PC-3 (cell line): ENCODE measurements around the gene NKTR.

Experiments used
- EZH2 ChIP-seq: fragments of 300-600 bp; sonication (generic); IDR thresholded peaks from one replicate; pipeline ENCODE4 v1.6.1; 2017; ENCODE audit warnings: antibody characterized with exemption, mild to moderate bottlenecking, low read length; ENCODE audit not compliant: unreplicated experiment
- EZH2phosphoT487 ChIP-seq: fragments of 300-600 bp; sonication (generic); IDR thresholded peaks from 2 replicates; pipeline ENCODE4 v1.6.1; 2018; ENCODE audit warnings: mild to moderate bottlenecking, antibody characterized with exemption, low read length, borderline replicate concordance
- TF ChIP-seq, protein P1 (sequence below): fragments of 300-600 bp; sonication (generic); conservative IDR thresholded peaks from 2 replicates; pipeline ENCODE4 v1.5.1; 2017; ENCODE audit warnings: antibody characterized with exemption, low read depth, mild to moderate bottlenecking, low read length

DNA sequence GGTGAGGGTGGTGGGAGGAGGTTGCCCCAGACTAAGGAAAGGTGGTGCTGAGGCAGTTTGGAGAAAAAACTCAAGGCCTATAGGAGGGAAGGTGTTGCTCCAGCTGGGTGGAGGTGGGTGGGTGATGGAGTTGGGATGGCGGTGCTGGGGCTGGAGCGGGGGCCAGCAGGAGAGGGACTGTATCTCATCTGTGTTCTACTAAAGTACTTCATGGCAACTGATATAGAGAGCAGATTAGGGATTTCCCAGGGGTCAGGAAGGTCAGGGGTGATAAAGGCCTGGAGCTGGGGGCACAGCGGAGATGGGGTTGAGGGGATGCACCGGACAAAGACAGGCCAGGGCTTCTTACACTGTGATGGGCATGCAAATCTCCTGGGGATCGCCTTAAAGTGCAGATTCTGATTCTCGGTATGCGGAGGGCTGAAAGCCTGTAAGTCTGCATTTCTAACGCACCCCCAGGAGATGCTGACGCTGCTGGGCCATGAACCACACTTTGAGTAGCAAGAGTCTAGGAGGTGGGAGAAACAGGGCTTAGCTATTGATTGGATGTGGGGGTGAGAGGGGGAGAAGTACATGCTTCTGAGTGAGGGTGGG is 89.0 kb downstream of the NKTR start:
- TF ChIP-seq, protein P1, sequence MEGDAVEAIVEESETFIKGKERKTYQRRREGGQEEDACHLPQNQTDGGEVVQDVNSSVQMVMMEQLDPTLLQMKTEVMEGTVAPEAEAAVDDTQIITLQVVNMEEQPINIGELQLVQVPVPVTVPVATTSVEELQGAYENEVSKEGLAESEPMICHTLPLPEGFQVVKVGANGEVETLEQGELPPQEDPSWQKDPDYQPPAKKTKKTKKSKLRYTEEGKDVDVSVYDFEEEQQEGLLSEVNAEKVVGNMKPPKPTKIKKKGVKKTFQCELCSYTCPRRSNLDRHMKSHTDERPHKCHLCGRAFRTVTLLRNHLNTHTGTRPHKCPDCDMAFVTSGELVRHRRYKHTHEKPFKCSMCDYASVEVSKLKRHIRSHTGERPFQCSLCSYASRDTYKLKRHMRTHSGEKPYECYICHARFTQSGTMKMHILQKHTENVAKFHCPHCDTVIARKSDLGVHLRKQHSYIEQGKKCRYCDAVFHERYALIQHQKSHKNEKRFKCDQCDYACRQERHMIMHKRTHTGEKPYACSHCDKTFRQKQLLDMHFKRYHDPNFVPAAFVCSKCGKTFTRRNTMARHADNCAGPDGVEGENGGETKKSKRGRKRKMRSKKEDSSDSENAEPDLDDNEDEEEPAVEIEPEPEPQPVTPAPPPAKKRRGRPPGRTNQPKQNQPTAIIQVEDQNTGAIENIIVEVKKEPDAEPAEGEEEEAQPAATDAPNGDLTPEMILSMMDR = no peak
- no peak for TF ChIP-seq EZH2phosphoT487
- no peak for TF ChIP-seq EZH2
